Colonic mucosa (tissue), 4 donors: ENCODE results near the gene GPR6. TPM values are rescaled to one million over a fixed set of nuclear protein-coding genes. Genes with fewer than 3 reads are reported as not detected.

Source experiments
- DNase-seq: peaks from one replicate; pipeline ENCODE4 v3.0.0-alpha.2; 2020
- H3K27ac ChIP-seq: fragments of 200-600 bp; one replicate; pipeline ENCODE4 v1.8.0; 2021
- H3K27me3 ChIP-seq: fragments of 200-600 bp; one replicate; pipeline ENCODE4 v1.8.0; 2021
- H3K36me3 ChIP-seq: fragments of 200-600 bp; one replicate; pipeline ENCODE4 v1.8.0; 2021
- H3K4me1 ChIP-seq: fragments of 200-600 bp; one replicate; pipeline ENCODE4 v1.8.0; 2021; ENCODE audit warnings: mild to moderate bottlenecking
- H3K4me3 ChIP-seq: fragments of 200-600 bp; one replicate; pipeline ENCODE4 v1.8.0; 2021
- H3K9ac ChIP-seq, 2 donors: one replicate each; pipeline ENCODE4 v1.7.0; 2013; ENCODE audit warnings: control low read depth in 2 of 2, low read depth in 2 of 2, low read length in 2 of 2
- H3K9me3 ChIP-seq: fragments of 200-600 bp; one replicate; pipeline ENCODE4 v1.8.0; 2021
- intact Hi-C: fragments of 100-400 bp; cut with DNase I; formaldehyde crosslinking; loops from one replicate; pipeline ENCODE4 v1.14.1; 2022
- total RNA-seq, 2 donors: library from RNA; stranded (reverse); fragmentation: NEBNext Ultra II Directional in 1 of 2; extraction: Animal tissue kit (Norgen Biotek cat#: 25700) in 1 of 2; gene quantifications; one replicate each; pipeline ENCODE4 v1.2.1, GENCODE V29; 2021
- TF ChIP-seq, protein P1 (sequence below): fragments of 200-600 bp; IDR thresholded peaks from one replicate; pipeline ENCODE4 v1.8.0; 2022; ENCODE audit warnings: antibody characterized with exemption, mild to moderate bottlenecking
- donor health status: healthy.
- donor health status: DM: no; HTN: no; CAD: no.
- donor health status: DM: no; HTN: no; CAD: no.

GPR6 gene, protein sequence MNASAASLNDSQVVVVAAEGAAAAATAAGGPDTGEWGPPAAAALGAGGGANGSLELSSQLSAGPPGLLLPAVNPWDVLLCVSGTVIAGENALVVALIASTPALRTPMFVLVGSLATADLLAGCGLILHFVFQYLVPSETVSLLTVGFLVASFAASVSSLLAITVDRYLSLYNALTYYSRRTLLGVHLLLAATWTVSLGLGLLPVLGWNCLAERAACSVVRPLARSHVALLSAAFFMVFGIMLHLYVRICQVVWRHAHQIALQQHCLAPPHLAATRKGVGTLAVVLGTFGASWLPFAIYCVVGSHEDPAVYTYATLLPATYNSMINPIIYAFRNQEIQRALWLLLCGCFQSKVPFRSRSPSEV
- total RNA-seq, result not detected

- H3K9ac ChIP-seq, result no peak within 1 kb of the TSS
- H3K27ac ChIP-seq, result no peak within 1 kb of the TSS
- H3K4me3 ChIP-seq, result no peak within 1 kb of the TSS
- no peaks in the 10 kb centered on the region for H3K4me1 ChIP-seq
- intact Hi-C loops, result no loop called here
- H3K9me3 ChIP-seq, result no peaks in the 10 kb centered on the region
- peaks cover 10% of the 10 kb centered on the region for H3K27me3 ChIP-seq
- DNase-seq, result peak; percentile 46
- H3K36me3 ChIP-seq, result no peaks in the 10 kb centered on the region
- TF ChIP-seq, protein P1, sequence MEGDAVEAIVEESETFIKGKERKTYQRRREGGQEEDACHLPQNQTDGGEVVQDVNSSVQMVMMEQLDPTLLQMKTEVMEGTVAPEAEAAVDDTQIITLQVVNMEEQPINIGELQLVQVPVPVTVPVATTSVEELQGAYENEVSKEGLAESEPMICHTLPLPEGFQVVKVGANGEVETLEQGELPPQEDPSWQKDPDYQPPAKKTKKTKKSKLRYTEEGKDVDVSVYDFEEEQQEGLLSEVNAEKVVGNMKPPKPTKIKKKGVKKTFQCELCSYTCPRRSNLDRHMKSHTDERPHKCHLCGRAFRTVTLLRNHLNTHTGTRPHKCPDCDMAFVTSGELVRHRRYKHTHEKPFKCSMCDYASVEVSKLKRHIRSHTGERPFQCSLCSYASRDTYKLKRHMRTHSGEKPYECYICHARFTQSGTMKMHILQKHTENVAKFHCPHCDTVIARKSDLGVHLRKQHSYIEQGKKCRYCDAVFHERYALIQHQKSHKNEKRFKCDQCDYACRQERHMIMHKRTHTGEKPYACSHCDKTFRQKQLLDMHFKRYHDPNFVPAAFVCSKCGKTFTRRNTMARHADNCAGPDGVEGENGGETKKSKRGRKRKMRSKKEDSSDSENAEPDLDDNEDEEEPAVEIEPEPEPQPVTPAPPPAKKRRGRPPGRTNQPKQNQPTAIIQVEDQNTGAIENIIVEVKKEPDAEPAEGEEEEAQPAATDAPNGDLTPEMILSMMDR, result no peak
Observed at GRCh38 chr6:109978174-109979032, at the start of gene GPR6. GPR6 (plus strand) TSS chr6:109978311; CDS start chr6:109979113, 802 bp downstream.

GRCh38 chr6:109934293-109934692 is 43.8 kb upstream of the GPR6 start:
- Histone ChIP-seq H3K9me3 (no peaks in the 10 kb centered on the region), H3K27me3 (no peaks in the 10 kb centered on the region), H3K9ac (no peak overlapping the region), H3K27ac (no peak overlapping the region), H3K36me3 (no peaks in the 10 kb centered on the region), H3K4me3 (no peak overlapping the region), H3K4me1 (no peaks in the 10 kb centered on the region)
- intact Hi-C loops, result no loop called here
- TF ChIP-seq, protein P1, result no peak
- DNase-seq, result no peak

DNA sequence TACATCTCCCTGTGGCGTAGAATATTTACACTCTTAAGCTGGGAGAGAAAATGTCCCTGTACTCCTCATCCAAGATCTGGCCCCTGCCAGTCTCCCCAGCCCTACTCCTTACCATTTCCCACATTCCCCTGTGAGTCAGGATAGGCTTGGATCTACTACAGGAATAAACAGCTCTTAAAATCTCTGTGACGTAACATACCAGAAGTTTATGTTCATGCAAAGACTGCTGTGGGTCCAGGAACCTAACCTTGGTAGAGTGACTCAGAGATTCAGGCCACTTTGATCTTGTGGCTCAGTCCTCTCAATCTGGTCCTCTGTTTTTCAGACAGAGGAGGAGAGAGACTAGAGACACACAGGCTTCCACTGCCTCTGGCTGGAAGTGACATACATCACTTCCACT is 38.5 kb upstream of the GPR6 start:
- Histone ChIP-seq H3K9me3 (no peaks in the 10 kb centered on the region), H3K27me3 (no peaks in the 10 kb centered on the region), H3K9ac (no peak overlapping the region), H3K27ac (no peak overlapping the region), H3K36me3 (no peaks in the 10 kb centered on the region), H3K4me3 (no peak overlapping the region), H3K4me1 (no peaks in the 10 kb centered on the region)
- TF ChIP-seq, protein P1, result no peak
- intact Hi-C loops, result no loop called here
- DNase-seq, result no peak

DNA sequence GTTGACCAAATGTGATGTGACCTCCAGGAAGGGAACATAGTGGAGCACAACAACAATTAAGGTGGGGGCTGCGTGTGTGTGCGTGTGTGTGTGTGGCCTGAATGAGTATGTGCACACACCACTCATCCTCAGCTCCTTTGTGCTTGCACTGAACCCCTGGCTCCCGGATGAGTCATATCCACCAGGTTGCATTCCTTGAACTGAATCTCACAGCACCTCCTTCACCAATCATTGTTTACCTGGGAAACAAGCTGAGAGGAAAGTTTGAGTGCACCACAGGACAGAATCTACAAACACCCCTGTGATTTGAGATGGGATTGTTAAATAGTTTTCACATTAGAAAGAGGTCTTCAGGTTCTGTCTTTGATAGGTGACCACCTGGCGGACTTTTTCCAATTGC is 33.7 kb upstream of the GPR6 start:
- H3K4me1 ChIP-seq, result no peaks in the 10 kb centered on the region
- no peaks in the 10 kb centered on the region for H3K9me3 ChIP-seq
- no peaks in the 10 kb centered on the region for H3K36me3 ChIP-seq
- H3K27ac ChIP-seq, result no peak overlapping the region
- intact Hi-C loops, result no loop called here
- no peak overlapping the region for H3K4me3 ChIP-seq
- TF ChIP-seq, protein P1, result no peak
- no peak for DNase-seq
- no peak overlapping the region for H3K9ac ChIP-seq
- no peaks in the 10 kb centered on the region for H3K27me3 ChIP-seq

DNA sequence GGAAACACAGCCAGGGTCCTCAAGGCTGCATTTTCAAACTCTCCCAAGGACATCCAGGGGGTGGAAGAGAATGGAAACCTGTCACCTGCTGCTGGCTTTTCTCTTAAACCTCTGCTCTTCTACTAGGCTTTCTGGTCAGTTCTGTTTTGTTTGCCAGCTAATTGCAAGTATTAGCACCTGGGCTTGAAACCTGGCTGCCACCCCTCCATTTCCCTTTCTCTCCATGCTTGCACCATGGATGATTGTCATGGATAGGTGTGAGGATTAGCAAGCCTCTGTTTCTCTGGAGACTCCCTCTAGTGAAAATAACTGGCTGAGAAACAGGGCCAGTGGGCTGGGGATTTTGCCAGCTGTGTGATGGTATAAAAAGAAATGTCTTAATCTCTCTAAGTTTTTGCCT is 33.0 kb upstream of the GPR6 start:
- Histone ChIP-seq H3K27me3 (no peaks in the 10 kb centered on the region), H3K9ac (no peak overlapping the region), H3K9me3 (no peaks in the 10 kb centered on the region), H3K4me1 (no peaks in the 10 kb centered on the region), H3K36me3 (no peaks in the 10 kb centered on the region), H3K27ac (no peak overlapping the region), H3K4me3 (no peak overlapping the region)
- DNase-seq, result no peak
- intact Hi-C loops, result no loop called here
- TF ChIP-seq, protein P1, result no peak
